SK-N-MC (cell line): ENCODE results near the gene TSHZ2.

Experiments
- EZH2 ChIP-seq: fragments of 200-600 bp; sonication (generic); IDR thresholded peaks from one replicate; pipeline ENCODE4 v1.6.1; 2017; ENCODE audit warnings: antibody characterized with exemption
- FOXP2 ChIP-seq: optimal IDR thresholded peaks from 2 replicates; pipeline ENCODE3; 2011; ENCODE audit warnings: mild to moderate bottlenecking, moderate library complexity; ENCODE audit not compliant: insufficient read depth; ENCODE audit errors: extremely low read length, control extremely low read depth
- POLR2AphosphoS5 ChIP-seq: IDR thresholded peaks from 2 replicates; pipeline ENCODE4 v1.6.1; 2012; ENCODE audit warnings: mild to moderate bottlenecking, low read depth, low read length, borderline replicate concordance

DNA sequence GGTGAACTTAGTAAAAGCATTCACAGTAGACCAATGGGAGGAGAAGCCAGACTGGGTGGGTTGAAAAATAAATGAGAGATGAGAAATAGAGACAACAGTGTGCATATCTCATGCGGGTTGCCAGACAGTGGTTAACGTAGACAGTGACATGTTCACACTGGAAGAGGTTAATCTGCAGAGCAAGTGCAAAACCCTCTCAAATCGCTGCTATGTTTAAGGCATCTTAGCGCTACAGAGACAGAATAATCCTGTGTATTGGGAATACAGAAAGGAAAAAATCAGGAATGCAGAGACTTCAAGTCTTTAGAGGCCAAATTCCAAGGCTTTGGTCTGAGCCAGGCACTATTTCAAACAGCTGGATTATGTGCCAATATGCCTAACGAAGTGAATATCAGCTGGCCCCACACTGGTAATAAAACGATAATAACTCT is 107.1 kb downstream of the TSHZ2 start:
- TF ChIP-seq EZH2 (no peak), POLR2AphosphoS5 (no peak), FOXP2 (no peak)
